Measurements from ENCODE around the gene FDX1. TPM values are rescaled to one million over a fixed set of nuclear protein-coding genes. Genes with fewer than 3 reads are reported as not detected.

The FDX1 gene
- total RNA-seq, 1 experiment from 2014 or later = 11.9 TPM

DNA sequence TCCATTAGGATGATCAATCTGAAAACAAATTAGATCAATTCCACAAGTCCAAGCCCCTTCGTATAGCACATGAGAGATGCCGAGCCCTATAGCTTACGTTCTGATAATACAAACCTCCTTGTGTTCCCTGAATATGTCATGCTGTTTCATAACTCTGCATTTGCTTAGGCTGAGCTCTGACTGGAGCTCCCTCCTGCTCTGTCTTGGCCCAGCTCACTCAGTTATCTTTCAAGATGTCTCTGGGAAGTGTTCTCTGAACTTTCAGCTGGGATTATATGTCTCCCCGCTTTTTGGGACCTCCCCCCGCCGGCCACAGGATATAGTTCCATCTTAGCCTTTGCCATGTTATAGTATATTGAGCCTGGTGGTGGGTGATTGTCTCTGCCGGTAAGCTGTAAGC is 44.0 kb downstream of the FDX1 start:
- TF ChIP-seq, protein P1, sequence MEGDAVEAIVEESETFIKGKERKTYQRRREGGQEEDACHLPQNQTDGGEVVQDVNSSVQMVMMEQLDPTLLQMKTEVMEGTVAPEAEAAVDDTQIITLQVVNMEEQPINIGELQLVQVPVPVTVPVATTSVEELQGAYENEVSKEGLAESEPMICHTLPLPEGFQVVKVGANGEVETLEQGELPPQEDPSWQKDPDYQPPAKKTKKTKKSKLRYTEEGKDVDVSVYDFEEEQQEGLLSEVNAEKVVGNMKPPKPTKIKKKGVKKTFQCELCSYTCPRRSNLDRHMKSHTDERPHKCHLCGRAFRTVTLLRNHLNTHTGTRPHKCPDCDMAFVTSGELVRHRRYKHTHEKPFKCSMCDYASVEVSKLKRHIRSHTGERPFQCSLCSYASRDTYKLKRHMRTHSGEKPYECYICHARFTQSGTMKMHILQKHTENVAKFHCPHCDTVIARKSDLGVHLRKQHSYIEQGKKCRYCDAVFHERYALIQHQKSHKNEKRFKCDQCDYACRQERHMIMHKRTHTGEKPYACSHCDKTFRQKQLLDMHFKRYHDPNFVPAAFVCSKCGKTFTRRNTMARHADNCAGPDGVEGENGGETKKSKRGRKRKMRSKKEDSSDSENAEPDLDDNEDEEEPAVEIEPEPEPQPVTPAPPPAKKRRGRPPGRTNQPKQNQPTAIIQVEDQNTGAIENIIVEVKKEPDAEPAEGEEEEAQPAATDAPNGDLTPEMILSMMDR (conservative IDR thresholded peaks at IDR 0.05) = no peak
- TF ChIP-seq EZH2 (IDR thresholded peaks at IDR 0.05; ENCODE audit: low read depth) = no peak
- 0 out of 2 replicates have a peak, but pooled peaks cover 4% of the 10 kb centered on the region for H3F3A ChIP-seq (ENCODE audit: insufficient read depth, low read depth)
- no peak for DNase-seq
- ChIA-PET POLR2A (ENCODE audit: unreplicated experiment) (no interaction called here), CTCF (no interaction called here)
- H2AFZ ChIP-seq = no peak overlapping the region
- H3K27me3 ChIP-seq (ENCODE audit: insufficient read depth, low read depth) = no peaks in the 10 kb centered on the region
- no peaks in the 10 kb centered on the region for H3K9me2 ChIP-seq (ENCODE audit: insufficient read depth)
- no peaks in the 10 kb centered on the region for H4K20me1 ChIP-seq (ENCODE audit: insufficient read depth)
- H3K4me1 ChIP-seq (replicated peaks; ENCODE audit: insufficient read depth) = no peaks in the 10 kb centered on the region; the same call in 1 of the 2 replicates
- H3K36me3 ChIP-seq (ENCODE audit: low read depth) = no peaks in the 10 kb centered on the region
- no peaks in the 10 kb centered on the region for H3K79me2 ChIP-seq (ENCODE audit: low read depth)
- BruUV-seq (replicated peaks) = no TSS peak
- intact Hi-C loops (cut with micrococcal nuclease; ENCODE audit: unreplicated experiment) = no loop called here
- no peak overlapping the region for H3K4me2 ChIP-seq
- H3K4me3 ChIP-seq = no peak overlapping the region
- no peaks in the 10 kb centered on the region for H3K9me3 ChIP-seq (ENCODE audit: insufficient read depth, low read depth)
- no peak overlapping the region for H3K27ac ChIP-seq

DNA sequence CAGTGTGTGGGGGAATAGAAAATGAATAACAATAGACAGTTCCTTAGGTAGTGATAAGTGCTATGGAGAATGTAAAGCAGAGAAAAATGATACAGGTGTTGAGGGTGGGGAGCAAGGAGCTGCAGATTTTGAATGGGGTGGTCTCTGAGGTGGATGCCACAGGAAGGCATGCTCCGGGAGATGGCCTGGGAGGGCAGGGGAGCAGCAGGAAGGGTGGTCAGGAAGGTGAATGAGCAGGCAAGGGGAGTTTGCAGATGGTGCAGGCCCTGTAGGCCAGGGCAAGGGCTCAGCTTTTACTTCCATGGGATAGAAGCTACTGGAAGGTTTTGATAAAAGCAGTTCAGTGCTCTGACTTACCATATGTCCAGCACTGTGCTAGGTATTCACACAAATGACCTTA is 44.8 kb downstream of the FDX1 start:
- no peak overlapping the region for H3K4me3 ChIP-seq
- H3K27me3 ChIP-seq (ENCODE audit: insufficient read depth, low read depth) = no peaks in the 10 kb centered on the region
- H2AFZ ChIP-seq = no peak overlapping the region
- H3K27ac ChIP-seq = no peak overlapping the region
- intact Hi-C loops (cut with micrococcal nuclease; ENCODE audit: unreplicated experiment) = no loop called here
- ChIA-PET POLR2A (ENCODE audit: unreplicated experiment) (no interaction called here), CTCF (no interaction called here)
- BruUV-seq (replicated peaks) = no TSS peak
- no peaks in the 10 kb centered on the region for H4K20me1 ChIP-seq (ENCODE audit: insufficient read depth)
- H3K9me3 ChIP-seq (ENCODE audit: insufficient read depth, low read depth) = no peaks in the 10 kb centered on the region
- no peak for TF ChIP-seq EZH2 (IDR thresholded peaks at IDR 0.05; ENCODE audit: low read depth)
- TF ChIP-seq, protein P1 (conservative IDR thresholded peaks at IDR 0.05) = no peak
- no peak overlapping the region for H3K4me2 ChIP-seq
- no peak for DNase-seq
- peaks cover 7% of the 10 kb centered on the region; the same call in 1 of the 2 replicates for H3F3A ChIP-seq (ENCODE audit: insufficient read depth, low read depth)
- H3K4me1 ChIP-seq (replicated peaks; ENCODE audit: insufficient read depth) = no peaks in the 10 kb centered on the region; the same call in 1 of the 2 replicates
- H3K79me2 ChIP-seq (ENCODE audit: low read depth) = no peaks in the 10 kb centered on the region
- H3K36me3 ChIP-seq (ENCODE audit: low read depth) = no peaks in the 10 kb centered on the region
- no peaks in the 10 kb centered on the region for H3K9me2 ChIP-seq (ENCODE audit: insufficient read depth)

DNA sequence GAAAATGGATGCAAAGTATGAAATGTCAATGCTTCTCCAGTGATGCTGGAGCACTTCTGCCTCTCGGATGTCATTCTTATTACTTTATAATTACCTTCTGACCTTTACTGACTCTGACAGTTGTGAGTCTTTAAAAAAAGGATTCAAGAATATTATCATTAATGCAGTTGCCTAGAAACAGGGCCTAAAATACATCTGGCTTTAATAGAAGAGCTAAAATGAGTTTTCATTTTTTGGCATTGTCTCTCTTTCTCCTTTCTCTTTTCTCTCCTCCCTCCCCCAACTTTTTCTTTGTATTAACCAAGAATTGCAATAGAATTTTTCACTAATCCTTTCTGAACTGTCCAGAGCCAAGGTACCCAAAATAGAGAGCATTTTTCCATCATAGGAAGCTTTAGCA is 45.9 kb downstream of the FDX1 start:
- H3F3A ChIP-seq (ENCODE audit: insufficient read depth, low read depth) = peaks cover 4% of the 10 kb centered on the region; the same call in 1 of the 2 replicates
- intact Hi-C loops (cut with micrococcal nuclease; ENCODE audit: unreplicated experiment) = no loop called here

More for the DNA sequence above, 45.9 kb downstream of the FDX1 start:
- no peaks in the 10 kb centered on the region for H4K20me1 ChIP-seq (ENCODE audit: insufficient read depth)
- no peak overlapping the region for H3K4me2 ChIP-seq
- no peak for TF ChIP-seq EZH2 (IDR thresholded peaks at IDR 0.05; ENCODE audit: low read depth)
- TF ChIP-seq, protein P1 (conservative IDR thresholded peaks at IDR 0.05) = no peak
- DNase-seq = no peak
- H3K27me3 ChIP-seq (ENCODE audit: insufficient read depth, low read depth) = no peaks in the 10 kb centered on the region
- ChIA-PET CTCF (no interaction called here), POLR2A (ENCODE audit: unreplicated experiment) (no interaction called here)
- H3K36me3 ChIP-seq (ENCODE audit: low read depth) = no peaks in the 10 kb centered on the region
- H3K79me2 ChIP-seq (ENCODE audit: low read depth) = no peaks in the 10 kb centered on the region
- H3K9me2 ChIP-seq (ENCODE audit: insufficient read depth) = 0 out of 2 replicates have a peak, but pooled peaks cover 5% of the 10 kb centered on the region
- no peak overlapping the region for H3K4me3 ChIP-seq
- no peaks in the 10 kb centered on the region; the same call in 1 of the 2 replicates for H3K4me1 ChIP-seq (replicated peaks; ENCODE audit: insufficient read depth)
- no TSS peak for BruUV-seq (replicated peaks)
- no peaks in the 10 kb centered on the region for H3K9me3 ChIP-seq (ENCODE audit: insufficient read depth, low read depth)
- H3K27ac ChIP-seq = no peak overlapping the region
- no peak overlapping the region for H2AFZ ChIP-seq

Measured in PC-9 (cell line).